OCI-LY7 (cell line): ENCODE results near the gene DUSP28. TPM values are rescaled to one million over a fixed set of nuclear protein-coding genes. Genes with fewer than 3 reads are reported as not detected.

Source experiments
- BruUV-seq: library from RNA; stranded (reverse); fragments of 400-500 nt; replicated peaks from 2 replicates; lab custom pipeline; 2021; lab: Mats Ljungman, UMichigan
- CTCF ChIA-PET: fragments of 300-600 bp; sonication (Branson Sonifier 250); formaldehyde crosslinking; loops from one replicate; lab custom pipeline; 2022; ENCODE audit warnings: antibody characterized with exemption; ENCODE audit not compliant: unreplicated experiment; lab: Charles Lee
- POLR2A ChIA-PET: fragments of 300-600 bp; sonication (Branson Sonifier 250); formaldehyde crosslinking; loops from one replicate; lab custom pipeline; 2022; ENCODE audit warnings: antibody characterized with exemption; lab: Charles Lee
- DNase-seq: peaks from one replicate; pipeline ENCODE4 v3.0.0-alpha.2; 2015; ENCODE audit warnings: low spot score
- H2AFZ ChIP-seq: fragments of 200-600 bp; sonication (generic), shearing (Covaris generic); 2 replicates; pipeline ENCODE4 v1.6.1; 2014; ENCODE audit warnings: mild to moderate bottlenecking, antibody characterized with exemption, low read length, moderate library complexity
- H3K27ac ChIP-seq: fragments of 200-600 bp; sonication (generic); 2 replicates; pipeline ENCODE4 v1.5.1; 2014; ENCODE audit warnings: mixed run types, low read depth, mild to moderate bottlenecking, moderate library complexity, low read length, inconsistent platforms; ENCODE audit not compliant: poor library complexity, severe bottlenecking
- H3K36me3 ChIP-seq: fragments of 200-600 bp; sonication (generic); 2 replicates; pipeline ENCODE4 v1.6.1; 2014; ENCODE audit warnings: mild to moderate bottlenecking, antibody characterized with exemption, low read length, moderate library complexity, mixed read lengths; ENCODE audit not compliant: insufficient read depth
- H3K4me1 ChIP-seq: fragments of 200-600 bp; sonication (generic); 2 replicates; pipeline ENCODE4 v1.5.1; 2014; ENCODE audit warnings: mild to moderate bottlenecking, low read length; ENCODE audit not compliant: insufficient read depth, poor library complexity, severe bottlenecking
- H3K4me2 ChIP-seq: fragments of 200-600 bp; sonication (generic); 2 replicates; pipeline ENCODE4 v1.6.1; 2014; ENCODE audit warnings: mild to moderate bottlenecking, low read length
- H3K4me3 ChIP-seq: fragments of 200-600 bp; sonication (generic); 2 replicates; pipeline ENCODE4 v1.5.1; 2014; ENCODE audit warnings: mild to moderate bottlenecking, low read depth, low read length; ENCODE audit not compliant: poor library complexity, severe bottlenecking
- H3K79me2 ChIP-seq: fragments of 200-600 bp; sonication (generic); 2 replicates; pipeline ENCODE4 v1.6.1; 2016; ENCODE audit warnings: low read depth, mild to moderate bottlenecking, low read length, moderate library complexity, mixed read lengths; ENCODE audit not compliant: insufficient read depth
- H3K9me2 ChIP-seq: fragments of 200-600 bp; sonication (generic); 2 replicates; pipeline ENCODE4 v1.6.1; 2016; ENCODE audit warnings: mild to moderate bottlenecking, low read length, mixed read lengths; ENCODE audit not compliant: insufficient read depth
- H3K9me3 ChIP-seq: fragments of 200-600 bp; sonication (generic); 2 replicates; pipeline ENCODE4 v1.6.1; 2014; ENCODE audit warnings: mild to moderate bottlenecking, mixed run types, low read length, mixed read lengths
- H4K20me1 ChIP-seq: fragments of 200-600 bp; sonication (generic); 2 replicates; pipeline ENCODE4 v1.6.1; 2014; ENCODE audit warnings: mild to moderate bottlenecking, antibody characterized with exemption, low read length, moderate library complexity, mixed read lengths; ENCODE audit not compliant: insufficient read depth
- EZH2phosphoT487 ChIP-seq: fragments of 200-600 bp; sonication (generic); IDR thresholded peaks from 2 replicates; pipeline ENCODE4 v1.6.1; 2018; ENCODE audit warnings: low read depth, borderline replicate concordance, mild to moderate bottlenecking, mixed run types, antibody characterized with exemption, low read length, moderate library complexity, mixed read lengths
- intact Hi-C: fragments of 100-400 bp; cut with micrococcal nuclease; formaldehyde crosslinking; loops from one replicate; pipeline ENCODE4 v1.10.0; 2022; ENCODE audit not compliant: unreplicated experiment
- total RNA-seq, 2 experiments: library from RNA; depleted of rRNA in 1 of 2; stranded (reverse); fragments of >200 nt in 1 of 2; shearing (Covaris generic) in 1 of 2; gene quantifications; 2 replicates each; pipeline ENCODE4 v1.2.3, GENCODE V29; 2014 to 2022
- TF ChIP-seq, protein P1 (sequence below): fragments of 200-600 bp; sonication (generic); conservative IDR thresholded peaks from 2 replicates; pipeline ENCODE4 v1.5.1; 2014; ENCODE audit warnings: mild to moderate bottlenecking, antibody characterized with exemption, low read length, moderate library complexity, mixed read lengths

The DUSP28 gene
- total RNA-seq, 2 experiments from 2014 or later = 15.8 to 17.6 TPM

DNA sequence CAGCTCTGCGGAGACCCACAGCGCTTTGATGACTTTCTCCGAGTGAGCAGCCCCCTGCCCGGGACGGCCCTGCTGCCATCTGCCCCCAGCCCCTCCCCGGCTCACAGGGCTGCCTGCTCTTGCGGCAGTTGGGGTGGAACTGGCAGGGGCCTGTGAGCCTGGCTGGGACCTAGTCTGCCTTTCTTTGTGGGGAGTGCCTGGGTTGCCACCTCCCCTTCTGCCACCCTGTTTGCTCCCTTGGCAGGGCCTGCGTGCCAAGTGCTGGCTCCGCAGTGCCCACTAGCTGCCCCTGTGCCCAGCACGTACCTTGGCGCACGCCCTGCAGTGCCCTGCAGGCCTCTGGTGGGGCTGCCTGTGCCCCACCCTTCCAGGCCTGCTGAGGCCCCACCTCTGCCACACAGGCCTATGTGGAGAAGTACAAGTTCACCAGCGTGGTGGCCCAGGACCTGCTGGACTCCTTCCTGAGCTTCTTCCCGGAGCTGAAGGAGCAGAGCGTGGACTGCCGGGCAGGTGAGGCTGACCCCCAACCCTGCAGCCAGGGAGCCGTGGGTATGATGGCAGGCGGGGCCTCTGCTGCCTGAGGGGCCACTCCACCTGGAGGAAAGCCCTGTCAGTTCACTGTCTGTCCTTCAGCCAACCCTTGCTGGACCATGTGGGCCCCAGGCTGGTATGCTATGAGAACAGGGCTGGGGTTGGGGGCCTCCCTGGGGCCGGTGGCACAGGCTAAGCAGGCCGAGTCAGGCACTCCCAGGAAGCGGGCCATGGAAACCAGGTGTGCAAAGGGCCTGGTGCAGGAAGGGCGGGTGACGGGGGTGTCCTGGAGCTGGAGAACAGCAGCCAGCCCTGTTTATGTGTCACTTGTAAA, 15.2 kb downstream of the DUSP28 start:
- POLR2A ChIA-PET = interaction anchor here (1.1 kb wide), 1 partner anchor 10 kb away, joined by 4 read pairs; no protein-coding TSS in a partner anchor
- TF ChIP-seq, protein P1, sequence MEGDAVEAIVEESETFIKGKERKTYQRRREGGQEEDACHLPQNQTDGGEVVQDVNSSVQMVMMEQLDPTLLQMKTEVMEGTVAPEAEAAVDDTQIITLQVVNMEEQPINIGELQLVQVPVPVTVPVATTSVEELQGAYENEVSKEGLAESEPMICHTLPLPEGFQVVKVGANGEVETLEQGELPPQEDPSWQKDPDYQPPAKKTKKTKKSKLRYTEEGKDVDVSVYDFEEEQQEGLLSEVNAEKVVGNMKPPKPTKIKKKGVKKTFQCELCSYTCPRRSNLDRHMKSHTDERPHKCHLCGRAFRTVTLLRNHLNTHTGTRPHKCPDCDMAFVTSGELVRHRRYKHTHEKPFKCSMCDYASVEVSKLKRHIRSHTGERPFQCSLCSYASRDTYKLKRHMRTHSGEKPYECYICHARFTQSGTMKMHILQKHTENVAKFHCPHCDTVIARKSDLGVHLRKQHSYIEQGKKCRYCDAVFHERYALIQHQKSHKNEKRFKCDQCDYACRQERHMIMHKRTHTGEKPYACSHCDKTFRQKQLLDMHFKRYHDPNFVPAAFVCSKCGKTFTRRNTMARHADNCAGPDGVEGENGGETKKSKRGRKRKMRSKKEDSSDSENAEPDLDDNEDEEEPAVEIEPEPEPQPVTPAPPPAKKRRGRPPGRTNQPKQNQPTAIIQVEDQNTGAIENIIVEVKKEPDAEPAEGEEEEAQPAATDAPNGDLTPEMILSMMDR = no peak
- no peak for TF ChIP-seq EZH2phosphoT487
- intact Hi-C loops = no loop called here
- Histone ChIP-seq H3K9me3 (no peaks in the 10 kb centered on the region), H3K4me3 (no peak overlapping the region), H2AFZ (no peak overlapping the region), H3K36me3 (peaks cover 49% of the 10 kb centered on the region; the same call in 1 of the 2 replicates), H3K27ac (no peak overlapping the region), H4K20me1 (0 out of 2 replicates have a peak, but pooled peaks cover 10% of the 10 kb centered on the region), H3K4me2 (no peak overlapping the region), H3K79me2 (peaks cover 8% of the 10 kb centered on the region; the same call in 1 of the 2 replicates), H3K9me2 (no peaks in the 10 kb centered on the region), H3K4me1 (peaks cover 19% of the 10 kb centered on the region)
- BruUV-seq = no TSS peak
- no peak for DNase-seq
- CTCF ChIA-PET = no interaction called here

DNA sequence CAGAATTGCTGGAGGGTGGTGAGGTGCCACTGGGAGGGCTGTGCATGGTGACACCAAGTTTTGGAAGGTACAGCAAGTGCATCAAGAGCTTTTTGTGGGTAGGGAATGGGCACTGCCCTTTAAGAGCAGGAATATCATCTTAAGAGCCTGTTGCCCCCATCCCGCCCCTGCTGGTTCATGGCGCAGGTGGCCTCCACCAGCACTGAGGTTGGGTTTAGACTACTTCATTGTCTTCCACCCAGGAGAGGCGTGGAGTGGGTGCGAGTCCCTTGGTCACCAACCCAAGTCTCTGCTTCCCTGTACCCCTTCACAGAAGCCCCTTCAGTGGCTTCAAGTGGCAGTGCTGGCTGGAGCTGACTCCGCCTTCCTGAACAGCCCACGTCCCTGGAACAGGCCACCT, 15.9 kb downstream of the DUSP28 start:
- CTCF ChIA-PET = no interaction called here
- H3K36me3 ChIP-seq = peaks cover 54% of the 10 kb centered on the region; the same call in 1 of the 2 replicates
- H3K4me3 ChIP-seq = no peak overlapping the region
- no peak overlapping the region for H3K27ac ChIP-seq
- no peaks in the 10 kb centered on the region for H3K9me3 ChIP-seq
- H3K9me2 ChIP-seq = no peaks in the 10 kb centered on the region
- H4K20me1 ChIP-seq = 0 out of 2 replicates have a peak, but pooled peaks cover 8% of the 10 kb centered on the region
- POLR2A ChIA-PET = interaction anchor here (1.1 kb wide), 1 partner anchor 9 kb away, joined by 4 read pairs; no protein-coding TSS in a partner anchor
- no TSS peak for BruUV-seq
- peaks cover 24% of the 10 kb centered on the region for H3K4me1 ChIP-seq
- no peak overlapping the region for H3K4me2 ChIP-seq
- TF ChIP-seq EZH2phosphoT487 = no peak
- TF ChIP-seq, protein P1 = no peak
- DNase-seq = no peak
- H2AFZ ChIP-seq = no peak overlapping the region
- peaks cover 14% of the 10 kb centered on the region; the same call in 1 of the 2 replicates for H3K79me2 ChIP-seq
- intact Hi-C loops = no loop called here
